ENCODE measurements around the gene HFE. TPM values are rescaled to one million over a fixed set of nuclear protein-coding genes. Genes with fewer than 3 reads are reported as not detected.

The HFE gene
- total RNA-seq, 1 donor from 2014 or later: 2.6 TPM

- Histone ChIP-seq H3K4me3 (ENCODE audit: low read depth, low read length) (no peak overlapping the region), H3K27me3 (ENCODE audit: control insufficient read depth, insufficient read depth, low read length) (no peaks in the 10 kb centered on the region), H3K36me3 (ENCODE audit: control insufficient read depth, insufficient read depth, low read length) (no peaks in the 10 kb centered on the region)
- no peak for TF ChIP-seq CTCF (IDR thresholded peaks at IDR 0.05; ENCODE audit: insufficient read depth, low read length, poor library complexity, severe bottlenecking)
- DNase-seq (ENCODE audit: low read depth): no peak
These were observed 54.8 kb downstream of the HFE start for GRCh38 chr6:26142026-26142425.

Other genes starting within 250 kb of the HFE start
- not detected in 2 replicates for gene SLC17A3, start 213.2 kb upstream of the HFE start, total RNA-seq
- gene SLC17A2, start 156.7 kb upstream of the HFE start, total RNA-seq: not detected in 2 replicates
- gene TRIM38, start 124.6 kb upstream of the HFE start, total RNA-seq: 4.5 and 4.7 TPM in 2 replicates